ENCODE data around the gene GHRL.
"Not testable (repeated sequence)": the region's sequence is repeated elsewhere in the genome, so short reads cannot be mapped to it uniquely, and the experiment has no call there.

The GHRL gene

DNA sequence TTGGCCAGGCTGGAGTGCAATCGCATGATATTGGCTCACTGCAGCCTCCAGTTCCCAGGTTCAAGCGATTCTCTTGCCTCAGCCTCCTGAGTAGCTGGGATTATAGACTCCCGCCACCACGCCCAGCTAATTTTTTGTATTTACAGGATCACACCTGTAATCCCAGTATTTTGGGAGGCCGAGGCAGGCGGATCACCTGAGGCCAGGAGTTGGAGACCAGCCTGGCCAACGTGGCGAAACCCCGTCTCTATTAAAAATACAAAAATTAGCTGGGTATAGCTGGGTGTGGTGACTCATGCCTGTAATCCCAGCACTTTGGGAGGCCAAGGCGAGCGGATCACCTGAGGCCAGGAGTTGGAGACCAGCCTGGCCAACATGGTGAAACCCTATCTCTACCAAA is 20.3 kb downstream of the GHRL start:
- DNase-seq: not testable (repeated sequence)

DNA sequence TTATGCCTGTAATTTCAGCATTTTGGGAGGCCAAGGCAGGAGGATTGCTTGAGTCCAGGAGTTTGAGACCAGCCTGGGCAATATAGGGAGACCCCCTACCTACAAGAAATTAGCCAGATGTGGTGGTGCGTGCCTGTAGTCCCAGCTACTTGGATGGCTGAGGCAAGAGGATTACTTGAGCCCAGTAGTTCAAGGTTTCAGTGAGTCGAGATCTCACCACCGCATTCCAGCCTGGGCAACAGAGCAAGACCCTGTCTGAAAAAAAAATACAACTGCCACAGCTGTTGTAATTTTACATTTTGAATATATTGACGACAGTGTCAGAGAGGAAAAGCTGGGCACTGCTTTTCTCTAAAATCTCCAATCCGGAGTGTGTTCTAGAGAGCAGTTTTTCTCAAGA is 23.3 kb downstream of the GHRL start:
- DNase-seq: no peak

DNA sequence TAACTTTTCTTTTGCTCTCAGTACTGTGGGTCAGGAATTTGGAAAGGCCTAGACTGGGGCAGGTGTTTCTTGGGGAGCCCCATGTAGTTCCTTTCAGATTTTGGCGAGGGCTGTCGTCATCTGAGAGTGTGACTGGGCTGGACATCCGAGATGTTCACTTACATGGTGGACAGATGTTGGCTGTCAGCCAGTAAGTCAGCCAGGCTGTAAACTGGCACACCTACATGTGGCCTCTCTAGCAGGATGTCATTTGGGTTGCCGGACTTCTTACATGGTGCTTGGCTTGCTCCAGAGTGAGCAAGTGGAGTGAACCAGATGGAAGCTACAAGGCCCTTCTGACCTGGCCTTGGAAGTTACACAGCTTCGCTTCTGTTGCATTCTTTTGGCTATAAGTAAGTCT is 23.8 kb downstream of the GHRL start:
- no peak for DNase-seq

DNA sequence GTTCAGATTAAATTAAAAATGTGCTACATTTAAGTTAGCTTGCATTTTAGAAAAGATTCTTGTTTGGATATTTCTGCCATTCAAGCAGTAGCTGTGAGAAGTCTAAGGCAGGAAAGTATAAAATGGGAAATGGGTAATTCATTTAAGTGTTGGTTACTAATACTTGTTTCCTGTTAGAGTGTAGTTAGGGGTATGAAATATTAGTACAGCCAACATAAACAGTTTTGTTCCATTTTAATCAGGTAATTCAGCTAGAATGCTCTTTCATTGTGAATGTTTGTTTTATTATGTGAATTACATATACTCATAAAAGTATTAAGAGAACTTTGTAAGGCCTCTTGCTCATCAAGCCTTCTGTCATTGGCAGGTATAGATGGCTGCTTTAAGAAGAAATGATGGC is 24.6 kb downstream of the GHRL start:
- DNase-seq: no peak

DNA sequence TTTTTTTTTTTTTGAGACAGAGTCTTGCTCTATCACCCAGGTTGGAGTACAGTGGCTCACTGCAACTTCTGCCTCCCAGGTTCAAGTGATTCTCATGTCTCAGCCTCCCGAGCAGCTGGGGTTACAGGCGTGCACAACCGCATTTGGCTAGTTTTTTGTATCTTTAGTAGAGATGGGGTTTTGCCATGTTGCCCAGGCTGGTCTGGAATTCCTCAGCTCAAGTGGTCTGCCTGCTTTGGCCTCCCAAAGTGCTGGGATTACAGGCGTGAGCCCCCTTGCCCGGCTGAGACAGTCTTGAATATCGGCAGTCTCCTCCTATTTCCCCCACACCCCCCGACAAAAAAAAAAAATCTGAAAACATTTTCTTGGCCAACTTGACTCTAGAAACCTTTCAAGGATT is 25.8 kb downstream of the GHRL start:
- not testable (repeated sequence) for DNase-seq

DNA sequence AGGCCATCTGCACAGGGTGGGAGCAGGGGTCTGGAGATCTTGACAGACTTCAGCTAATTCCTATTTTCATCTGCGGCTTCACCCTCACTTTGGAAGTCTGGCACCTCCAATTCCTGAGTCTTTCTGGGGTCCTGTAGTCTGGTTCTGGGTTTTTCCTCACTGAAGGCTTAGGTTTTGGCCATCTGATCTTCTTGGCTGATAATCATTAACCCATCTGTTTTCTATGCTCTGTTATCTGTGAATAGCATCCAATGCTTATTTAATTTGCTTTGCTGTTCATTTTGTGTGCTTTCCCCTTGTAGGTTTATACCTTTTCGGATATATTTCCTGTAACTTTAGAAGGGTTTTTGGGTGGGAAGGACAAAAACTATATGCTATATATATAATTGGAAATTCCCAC is 26.9 kb downstream of the GHRL start:
- DNase-seq: no peak

DNA sequence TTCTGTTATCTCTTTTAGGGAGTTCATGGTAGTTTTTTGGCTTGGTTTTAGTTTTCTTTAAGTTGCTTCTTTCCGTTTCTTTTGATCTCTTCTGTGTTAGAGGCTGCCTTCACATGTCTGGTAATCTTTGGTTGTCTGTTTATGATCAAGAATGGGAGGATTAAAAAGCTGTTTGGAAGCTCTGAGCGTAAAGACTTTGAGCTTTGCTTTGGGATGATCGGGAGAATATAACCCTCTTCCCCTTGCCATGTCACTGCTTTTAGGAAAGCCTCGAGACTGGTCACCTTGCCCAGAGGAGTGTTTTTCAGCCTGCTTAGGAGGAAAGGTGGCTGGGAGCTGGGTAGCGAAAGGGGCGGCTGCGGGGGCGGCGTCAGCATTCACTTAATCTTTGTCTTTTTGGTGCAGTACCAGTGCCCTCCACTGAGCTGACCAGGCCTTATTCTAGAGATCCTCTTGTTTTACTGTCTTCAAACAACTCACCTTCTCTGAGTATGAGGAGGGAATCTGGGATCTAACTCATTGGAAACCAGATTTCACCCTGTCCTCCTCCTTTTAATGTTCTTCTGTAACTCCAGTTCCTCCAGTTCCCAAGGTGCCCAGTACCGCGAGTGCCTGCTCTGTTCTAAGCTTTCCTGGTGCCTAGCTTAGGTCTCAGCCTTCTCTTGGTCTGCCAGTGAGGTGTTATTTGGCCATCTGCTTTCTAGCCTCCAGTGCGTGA is 28.9 kb downstream of the GHRL start:
- no peak for DNase-seq

DNA sequence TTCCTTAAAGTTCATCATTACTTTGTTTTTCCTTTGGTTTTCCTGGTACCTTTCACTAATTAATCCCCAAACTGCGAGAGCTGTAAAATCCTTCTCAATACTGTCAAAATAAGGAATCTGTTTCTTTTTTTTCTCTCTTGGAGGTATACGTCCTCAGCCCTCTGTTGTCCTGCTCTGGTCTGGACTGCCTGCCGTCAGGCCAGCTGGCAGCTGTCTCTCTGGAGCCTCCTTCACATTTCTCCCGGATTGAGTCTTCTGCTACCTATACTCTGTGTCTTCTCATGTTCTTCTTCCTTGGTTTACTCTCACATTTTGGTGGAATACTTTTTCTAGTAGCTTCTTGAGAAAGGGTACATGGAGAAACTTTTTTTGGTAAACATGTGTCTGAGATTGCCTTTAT is 30.7 kb downstream of the GHRL start:
- no peak for DNase-seq

DNA sequence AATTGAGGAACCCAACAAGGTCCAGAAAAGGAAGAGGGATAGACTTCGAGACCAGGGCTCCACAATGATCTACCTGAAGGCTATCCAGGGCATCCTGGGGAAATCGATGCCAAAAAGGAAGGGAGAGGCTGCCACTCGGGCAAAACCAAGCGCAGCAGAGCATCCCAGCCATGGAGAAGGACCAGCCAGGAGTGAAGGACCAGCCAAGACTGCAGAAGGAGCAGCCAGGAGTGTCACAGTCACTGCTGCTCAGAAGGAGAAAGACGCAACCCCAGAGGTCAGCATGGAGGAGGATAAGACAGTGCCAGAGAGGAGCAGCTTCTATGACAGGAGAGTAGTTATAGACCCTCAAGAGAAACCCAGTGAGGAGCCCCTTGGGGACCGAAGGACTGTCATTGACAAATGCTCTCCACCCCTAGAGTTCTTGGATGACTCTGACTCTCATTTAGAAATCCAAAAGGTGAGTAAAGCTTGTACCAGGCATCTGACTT is 32.5 kb downstream of the GHRL start:
- DNase-seq: no peak

DNA sequence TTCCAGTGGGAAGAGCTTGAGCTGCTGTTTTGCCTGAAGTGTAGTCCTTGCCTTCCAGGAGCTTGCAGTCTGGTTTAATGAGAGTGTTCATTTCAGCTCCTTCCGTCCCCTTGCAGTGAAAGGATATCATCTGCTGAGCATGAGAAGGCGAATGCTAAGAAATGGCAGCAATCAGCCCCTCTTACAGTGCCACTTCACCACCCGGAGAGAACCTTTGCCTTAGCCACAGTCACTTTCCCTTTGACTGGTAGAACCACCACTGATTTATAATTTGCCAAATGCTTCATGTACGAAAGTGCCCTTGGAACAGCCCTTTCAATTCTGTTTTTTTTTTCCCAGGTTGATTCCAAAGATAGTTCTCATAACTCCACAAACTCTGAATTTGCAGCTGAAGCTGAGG is 32.9 kb downstream of the GHRL start:
- no peak for DNase-seq

DNA sequence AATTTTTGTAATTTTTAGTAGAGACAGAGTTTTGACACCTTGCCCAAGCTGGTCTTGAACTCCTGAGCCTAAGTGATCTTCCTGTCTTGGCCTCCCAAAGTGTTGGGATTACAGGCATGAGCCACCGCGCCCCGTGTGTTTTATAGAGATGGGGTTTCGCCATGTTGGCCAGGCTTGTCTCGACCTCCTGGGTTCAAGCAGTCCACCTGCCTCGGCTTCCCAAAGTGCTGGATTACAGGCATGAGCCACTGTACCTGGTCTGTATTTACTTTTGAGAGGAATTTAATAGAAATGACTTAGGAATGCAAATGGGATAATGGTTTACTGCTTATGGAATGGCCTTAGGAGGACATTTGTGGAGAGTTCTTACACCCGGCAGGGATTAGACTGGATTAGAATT is 33.7 kb downstream of the GHRL start:
- no peak for DNase-seq

DNA sequence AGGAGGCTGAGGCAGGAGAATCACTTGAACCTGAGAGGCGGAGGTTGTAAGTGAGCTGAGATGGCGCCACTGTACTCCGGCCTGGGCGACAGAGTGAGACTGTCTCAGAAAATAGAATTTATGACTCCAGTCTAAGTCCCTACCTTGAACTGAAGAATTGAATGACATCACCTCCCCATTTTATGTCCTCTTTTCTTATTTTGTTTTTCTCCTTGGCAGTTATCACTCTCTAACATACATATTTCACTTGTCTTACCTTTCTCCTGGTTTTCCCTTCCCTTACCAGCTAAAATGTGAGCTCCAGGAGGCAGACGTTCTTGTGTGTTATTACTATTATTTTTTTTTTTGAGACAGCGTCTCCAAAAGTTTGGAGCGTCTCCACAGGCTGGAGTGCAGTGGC is 36.9 kb downstream of the GHRL start:
- no peak for DNase-seq

DNA sequence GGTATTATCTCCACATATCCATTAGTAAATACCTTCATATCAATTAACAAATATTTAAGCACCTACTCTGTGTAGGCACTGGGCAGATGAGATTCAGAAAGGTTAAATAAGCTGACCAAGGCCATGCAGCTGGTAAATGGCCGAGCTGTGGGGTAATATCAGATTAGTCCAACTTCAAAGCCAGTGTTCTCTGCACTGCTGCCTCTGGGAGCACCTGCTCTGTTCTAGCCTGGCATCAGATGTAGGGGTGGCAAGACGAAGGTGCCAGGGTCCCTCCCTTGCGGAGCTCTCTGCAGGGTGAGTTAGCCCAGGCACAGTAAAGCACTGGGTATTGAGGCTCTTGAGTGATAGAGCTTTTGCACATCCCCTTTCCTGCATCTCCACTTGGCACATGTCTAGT is 39.0 kb downstream of the GHRL start:
- no peak for DNase-seq

DNA sequence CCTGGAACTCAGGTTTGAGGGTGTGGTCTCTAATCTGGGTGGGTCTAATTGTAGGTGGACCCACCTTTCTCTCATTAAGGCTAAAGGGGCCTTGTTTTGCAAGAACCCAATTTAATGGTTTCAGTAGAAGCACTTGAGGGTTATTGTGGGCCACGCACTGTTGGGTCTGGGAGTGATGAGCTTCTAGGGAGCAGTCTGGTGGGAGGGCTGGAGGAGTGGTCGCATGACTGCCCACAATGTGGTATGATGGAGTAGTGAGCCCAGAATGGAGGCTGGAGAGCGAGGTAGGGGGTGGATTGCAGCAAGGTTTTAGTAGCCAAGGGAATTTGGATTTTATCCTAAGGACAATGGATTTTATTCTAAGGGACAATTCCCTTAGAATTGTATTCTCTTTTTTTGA is 41.7 kb downstream of the GHRL start:
- DNase-seq: no peak

DNA sequence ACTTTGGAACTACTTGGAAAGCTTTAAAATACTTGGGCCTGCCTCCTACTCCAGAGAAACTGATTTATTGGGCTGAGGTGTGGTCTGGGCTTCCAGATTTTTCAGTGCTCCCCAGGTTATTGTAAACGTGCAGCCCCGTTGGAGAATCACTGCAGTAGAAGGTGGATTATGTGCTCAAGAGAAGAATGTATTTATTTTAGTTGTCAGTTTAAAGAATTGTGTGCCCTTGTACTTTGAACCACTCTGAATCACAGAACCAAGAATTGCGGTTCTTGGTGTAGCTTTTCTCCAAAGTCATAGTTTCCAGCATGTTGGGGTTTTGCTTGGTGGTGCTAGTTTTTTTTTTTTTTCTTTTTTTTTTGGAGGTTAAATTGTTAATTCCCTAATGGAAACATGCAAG is 42.9 kb downstream of the GHRL start:
- no peak for DNase-seq

DNA sequence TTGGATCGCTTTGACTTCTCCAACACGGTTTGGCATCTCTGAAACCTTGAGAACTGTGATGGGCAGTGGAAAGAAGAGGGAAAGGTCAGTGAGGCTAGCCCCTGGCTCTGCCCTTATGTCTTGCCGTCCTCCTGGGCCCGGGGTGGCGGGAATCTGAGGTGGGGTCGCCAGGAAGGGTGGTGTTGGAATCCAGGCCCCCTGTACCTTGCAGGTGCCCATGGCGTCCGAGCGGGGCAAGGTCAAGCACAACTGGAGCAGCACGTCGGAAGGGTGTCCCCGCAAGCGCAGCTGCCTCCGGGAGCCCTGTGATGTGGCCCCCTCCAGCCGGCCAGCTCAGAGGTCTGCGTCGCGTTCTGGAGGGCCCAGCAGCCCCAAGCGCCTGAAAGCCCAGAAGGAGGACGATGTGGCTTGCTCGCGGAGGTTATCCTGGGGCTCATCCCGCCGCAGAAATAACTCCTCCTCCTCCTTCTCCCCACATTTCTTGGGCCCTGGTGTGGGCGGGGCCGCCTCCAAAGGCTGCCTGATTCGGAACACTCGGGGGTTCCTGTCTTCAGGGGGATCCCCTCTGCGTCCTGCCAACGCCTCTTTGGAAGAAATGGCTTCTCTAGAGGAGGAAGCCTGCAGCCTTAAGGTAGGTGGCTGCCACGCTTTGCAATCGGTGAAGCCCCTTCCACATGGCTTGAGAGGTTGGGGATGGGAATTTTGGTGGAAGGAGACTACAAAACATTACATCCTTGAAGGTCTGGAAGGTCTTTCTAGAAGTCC is 43.6 kb downstream of the GHRL start:
- DNase-seq: no peak

DNA sequence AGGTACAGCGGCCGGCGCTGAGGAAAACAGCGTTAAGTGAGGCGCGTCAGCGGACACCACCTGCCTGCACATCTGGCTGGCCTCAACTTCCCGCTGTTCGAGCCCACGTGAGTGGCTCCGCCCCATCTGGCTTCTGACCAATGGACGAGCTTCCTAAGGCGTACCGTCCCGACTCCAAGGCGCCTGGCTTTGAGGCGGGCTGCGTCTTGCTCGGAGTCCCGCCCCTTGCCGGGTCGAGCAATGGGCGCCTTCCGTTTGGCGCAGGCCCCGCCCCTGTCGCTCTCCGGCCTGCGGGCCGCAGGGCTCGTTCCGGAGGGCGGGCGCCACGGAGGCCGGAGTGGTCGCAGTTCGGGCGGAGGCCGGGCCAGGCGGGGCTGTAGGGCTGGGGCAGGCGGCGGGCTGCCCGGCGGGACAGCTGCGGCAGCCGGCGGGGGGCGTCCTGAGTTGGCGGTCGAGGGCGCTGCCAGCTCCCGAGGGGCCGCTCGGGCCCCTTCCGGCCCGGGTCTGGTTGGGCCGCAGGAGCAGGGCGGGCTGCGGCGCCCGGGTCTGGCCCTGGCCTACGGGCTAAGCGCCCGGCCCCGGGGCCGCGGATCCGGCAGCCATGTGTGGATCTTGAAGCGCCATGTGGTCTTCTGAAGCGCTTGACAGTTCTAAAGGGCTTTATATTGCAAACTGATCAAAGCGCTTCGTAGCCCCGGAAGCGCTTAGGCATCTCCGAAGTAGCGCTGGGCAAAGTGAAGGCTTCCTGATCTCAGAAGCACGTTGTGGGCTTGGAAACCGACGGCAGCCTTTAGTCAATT is 44.4 kb downstream of the GHRL start, which contains the start of gene TATDN2:
TSS of gene TATDN2 (plus strand) at position 276 of the 800 bp plus-strand sequence. CDS start 742 bp downstream, outside the sequence.
- peak; percentile 60 to 68 for DNase-seq

DNA sequence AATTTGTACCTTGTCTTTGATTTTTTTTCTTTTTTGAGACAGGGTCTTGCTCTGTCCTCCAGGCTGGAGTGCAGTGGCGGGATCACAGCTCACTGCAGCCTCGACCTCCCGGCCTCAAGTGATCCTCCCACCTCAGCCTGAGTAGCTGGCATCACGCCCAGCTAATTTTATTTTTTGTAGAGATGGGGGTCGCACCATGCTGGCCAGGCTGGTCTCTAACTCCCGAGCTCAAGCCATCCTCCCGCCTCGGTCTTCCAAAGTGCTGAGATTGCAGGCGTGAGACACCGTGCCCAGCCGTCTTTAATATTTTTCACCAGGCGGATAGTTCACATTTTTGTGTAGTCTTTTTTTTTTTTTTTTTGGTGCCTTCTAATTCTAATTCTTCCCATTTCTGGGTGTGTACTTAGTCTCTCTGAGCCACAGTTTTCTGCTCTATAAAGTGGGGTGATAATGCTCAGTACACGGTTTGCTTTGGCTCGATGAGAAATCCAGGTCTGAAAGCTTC is 45.0 kb downstream of the GHRL start:
- DNase-seq: no peak

DNA sequence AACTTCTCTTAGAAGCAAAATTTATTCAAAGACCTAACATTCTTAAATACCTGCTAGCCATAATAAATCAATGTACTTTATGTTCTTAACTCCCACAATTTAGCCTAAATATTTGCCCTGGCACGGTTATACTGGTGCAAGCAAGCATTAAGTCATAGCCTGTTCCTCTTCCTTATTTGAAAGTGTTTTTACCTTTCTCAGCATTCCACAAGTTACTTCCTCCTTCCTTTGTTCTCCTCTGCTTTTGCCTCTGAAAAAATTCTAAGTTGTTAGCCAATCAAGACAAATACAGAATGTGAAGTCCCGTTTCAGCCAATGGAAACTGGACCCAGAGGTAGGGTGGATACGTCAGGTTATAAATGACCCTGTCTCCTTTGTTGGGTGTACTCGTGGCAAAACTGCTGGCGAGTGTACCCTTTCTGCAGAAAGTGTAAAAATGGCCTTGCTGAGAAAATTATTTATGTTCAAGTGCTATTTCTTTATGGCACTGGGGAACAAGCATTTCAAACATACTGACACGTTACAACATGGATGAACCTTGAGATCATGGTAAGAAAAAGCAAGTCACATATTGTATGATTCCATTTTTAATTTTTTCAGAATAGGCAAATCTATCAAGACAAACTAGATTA is 47.5 kb downstream of the GHRL start:
- no peak for DNase-seq

DNA sequence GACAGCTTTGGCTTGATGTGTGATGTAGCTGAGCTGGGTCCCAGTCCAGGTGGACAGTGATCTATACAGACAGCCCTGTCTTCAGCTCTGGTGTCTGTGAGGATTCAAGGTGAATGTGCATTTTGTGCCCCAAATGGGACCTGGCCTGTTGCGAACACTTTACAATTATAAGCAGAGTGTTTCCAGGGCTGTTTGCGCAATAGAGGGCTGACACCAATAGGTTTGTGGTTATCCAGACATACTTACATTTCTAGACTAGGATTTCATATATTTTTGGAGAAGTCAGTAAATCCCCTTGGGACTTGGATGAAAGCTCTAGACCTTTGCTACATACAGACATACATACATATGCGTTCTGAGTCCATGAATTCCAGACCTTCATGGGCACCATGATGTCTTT is 48.7 kb downstream of the GHRL start:
- no peak for DNase-seq

DNA sequence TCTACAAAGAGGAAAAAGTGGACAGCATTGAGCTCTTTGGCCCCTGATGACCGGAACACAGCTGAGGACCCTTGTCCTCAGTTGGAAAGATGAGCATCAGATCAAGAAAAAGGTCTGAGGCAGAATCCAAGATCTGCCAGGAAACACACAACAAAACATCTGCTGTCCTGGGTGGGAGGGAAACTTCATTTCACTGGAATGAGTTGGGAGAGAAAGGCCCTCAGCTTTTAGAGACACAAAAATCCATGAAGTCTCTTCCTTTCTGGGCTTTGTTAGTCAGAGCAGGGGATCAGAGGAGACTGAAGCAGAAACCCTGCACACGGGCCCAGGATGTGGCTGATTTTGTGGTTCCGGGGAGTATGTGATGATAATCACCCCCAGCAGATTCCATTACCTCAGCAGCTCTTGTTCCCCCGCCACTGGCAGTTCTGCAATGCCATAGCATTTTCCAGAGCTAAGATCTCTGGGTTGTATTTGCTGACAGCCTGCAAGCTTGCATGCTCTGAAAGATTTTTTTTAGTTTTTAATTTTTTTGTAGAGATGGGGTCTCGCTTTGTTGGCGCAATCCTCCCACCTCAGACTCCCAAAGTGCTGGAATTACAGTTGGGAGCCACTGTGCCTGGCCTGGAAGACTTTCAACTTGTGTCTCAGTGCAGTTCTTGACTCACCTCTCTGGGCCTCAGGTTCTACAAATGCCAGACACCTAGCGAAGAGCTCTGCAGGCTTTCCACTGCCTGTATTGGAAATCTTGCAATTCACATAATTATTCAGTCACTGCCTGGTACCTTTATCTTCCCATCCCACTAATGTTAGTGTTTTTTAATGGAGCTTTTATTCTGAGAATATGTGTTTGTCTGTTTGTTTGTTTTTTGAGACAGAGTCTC is 50.3 kb downstream of the GHRL start:
- DNase-seq: no peak

DNA sequence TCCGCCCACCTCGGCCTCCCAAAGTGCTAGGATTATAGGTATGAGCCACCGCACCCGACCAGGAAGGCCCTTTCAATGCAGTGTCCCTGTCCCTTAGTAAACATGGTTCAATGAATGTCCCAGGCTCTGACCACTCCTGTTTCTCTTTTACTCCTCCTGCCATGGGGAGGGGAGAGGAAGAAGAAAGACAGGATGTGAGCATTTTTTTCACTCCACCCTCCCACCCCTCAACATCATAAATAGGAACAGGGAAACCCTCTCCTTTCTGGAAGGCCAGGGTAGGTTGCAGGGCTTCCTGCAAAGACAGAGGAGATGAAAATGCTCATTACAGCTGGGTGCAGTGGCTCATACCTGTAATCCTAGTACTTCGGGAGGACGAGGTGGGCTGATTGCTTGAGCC is 51.9 kb downstream of the GHRL start:
- no peak for DNase-seq

Data from cerebellar nuclear complex (tissue), 1 donor.